A673 (cell line): ENCODE measurements around the gene CCDC69.

Experiments used
- CTCF ChIP-seq: fragments of 300-800, 200-600 bp; sonication (generic); conservative IDR thresholded peaks from 2 replicates; pipeline ENCODE4 v1.5.1; 2017; ENCODE audit warnings: low read depth, mild to moderate bottlenecking, antibody characterized with exemption, low read length, moderate library complexity, mixed read lengths
- EZH2 ChIP-seq: fragments of 200-600 bp; sonication (generic); IDR thresholded peaks from 2 replicates; pipeline ENCODE4 v1.6.1; 2017; ENCODE audit warnings: borderline replicate concordance, low read depth, mild to moderate bottlenecking, mixed read lengths, antibody characterized with exemption, low read length; ENCODE audit not compliant: poor library complexity, severe bottlenecking

- TF ChIP-seq CTCF (no peak), EZH2 (no peak)
Measured at GRCh38 chr5:151250346-151251000, 26.6 kb upstream of the CCDC69 start.
